Cardiac fibroblast (primary cell): ENCODE results near the gene RHBDD2.
A peak's percentile ranks its signal among the peaks of the same experiment; 100 is the strongest.
"Not testable (repeated sequence)": the region's sequence is repeated elsewhere in the genome, so short reads cannot be mapped to it uniquely, and the experiment has no call there.

Experiments used
- DNase-seq, 2 donors: peaks; one replicate each; pipeline versions ENCODE4 v3.0.0 to v3.0.0-alpha.2; 2010; ENCODE audit warnings: low read depth in 2 of 2
- H3K4me3 ChIP-seq, 2 donors: replicated peaks in 1 of 2; 1 replicate in 1 of 2; 2 replicates in 1 of 2; pipeline ENCODE4 v1.5.1; 2011; ENCODE audit warnings: low read depth in 2 of 2, low read length in 2 of 2, mild to moderate bottlenecking in 2 of 2, moderate library complexity in 1 of 2
- CTCF ChIP-seq: IDR thresholded peaks from one replicate; pipeline ENCODE4 v1.5.1; 2011; ENCODE audit warnings: low read depth, mild to moderate bottlenecking, low read length, inconsistent platforms

Gene RHBDD2

GRCh38 chr7:75878769-75879611, at the start of gene RHBDD2:
Gene RHBDD2, plus strand, starts transcription at chr7:75879034. Its CDS starts 49 bp downstream, at chr7:75879083.
- DNase-seq, result peak; percentile 92 to 96
- peak within 1 kb of the TSS; percentile 95 to 96 for H3K4me3 ChIP-seq
- peak; percentile 1 for TF ChIP-seq CTCF

GRCh38 chr7:75829656-75830055, 49.2 kb upstream of the RHBDD2 start:
- peak; percentile 49 to 88 for DNase-seq
- not testable (repeated sequence) for H3K4me3 ChIP-seq

- H3K4me3 ChIP-seq, result no peak overlapping the region
- DNase-seq, result no peak
- TF ChIP-seq CTCF, result no peak
Observed at GRCh38 chr7:75830978-75831377, 47.9 kb upstream of the RHBDD2 start.

GRCh38 chr7:75833662-75834061, 45.2 kb upstream of the RHBDD2 start:
- peak in 1 of 2 donors; percentile 50 for DNase-seq
- H3K4me3 ChIP-seq, result not testable (repeated sequence)

GRCh38 chr7:75835688-75836285, 43.0 kb upstream of the RHBDD2 start:
- DNase-seq, result no peak
- H3K4me3 ChIP-seq, result no peak overlapping the region
- no peak for TF ChIP-seq CTCF

GRCh38 chr7:75836798-75837197, 42.0 kb upstream of the RHBDD2 start:
- H3K4me3 ChIP-seq, result no peak overlapping the region
- DNase-seq, result no peak
- TF ChIP-seq CTCF, result no peak

GRCh38 chr7:75838281-75838930, 40.4 kb upstream of the RHBDD2 start:
- H3K4me3 ChIP-seq, DNase-seq: not testable (repeated sequence)

GRCh38 chr7:75840029-75840428, 38.8 kb upstream of the RHBDD2 start:
- no peak for DNase-seq
- TF ChIP-seq CTCF, result no peak
- no peak overlapping the region for H3K4me3 ChIP-seq
